Liver (tissue), 9 donors: ENCODE results near the gene ANKRD50. TPM values are rescaled to one million over a fixed set of nuclear protein-coding genes. Genes with fewer than 3 reads are reported as not detected.

Experiments used
- DNase-seq: peaks from one replicate; pipeline ENCODE4 v3.0.0-alpha.2; 2017; ENCODE audit warnings: low spot score
- H3K27ac ChIP-seq, 2 donors: one replicate each; pipeline ENCODE4 v1.7.0; 2013; ENCODE audit warnings: inconsistent platforms in 2 of 2, low read length in 2 of 2, control low read depth in 1 of 2, low read depth in 1 of 2, mild to moderate bottlenecking in 1 of 2
- H3K27me3 ChIP-seq, 4 donors: one replicate each; pipeline versions ENCODE4 v1.6.1 to v1.7.0; 2013; ENCODE audit warnings: low read length in 3 of 4, inconsistent platforms in 1 of 4, mild to moderate bottlenecking in 1 of 4, moderate library complexity in 1 of 4; ENCODE audit not compliant: control insufficient read depth in 4 of 4, insufficient read depth in 4 of 4
- H3K36me3 ChIP-seq, 4 donors: one replicate each; pipeline versions ENCODE4 v1.6.1 to v1.7.0; 2013; ENCODE audit warnings: low read length in 3 of 4, mild to moderate bottlenecking in 3 of 4, low read depth in 1 of 4, moderate library complexity in 1 of 4; ENCODE audit not compliant: control insufficient read depth in 4 of 4, insufficient read depth in 3 of 4
- H3K4me1 ChIP-seq, 4 donors: one replicate each; pipeline versions ENCODE4 v1.6.1 to v1.7.0; 2013; ENCODE audit warnings: low read length in 3 of 4, mild to moderate bottlenecking in 3 of 4, moderate library complexity in 1 of 4; ENCODE audit not compliant: control insufficient read depth in 4 of 4, insufficient read depth in 4 of 4
- H3K4me3 ChIP-seq, 3 donors: one replicate each; pipeline versions ENCODE4 v1.6.1 to v1.7.0; 2013; ENCODE audit warnings: low read length in 3 of 3, control low read depth in 1 of 3, low read depth in 1 of 3, mild to moderate bottlenecking in 1 of 3
- H3K9ac ChIP-seq, 2 donors: one replicate each; pipeline ENCODE4 v1.7.0; 2013; ENCODE audit warnings: low read length in 2 of 2, mild to moderate bottlenecking in 2 of 2, moderate library complexity in 2 of 2, control low read depth in 1 of 2, low read depth in 1 of 2
- H3K9me3 ChIP-seq, 4 donors: one replicate each; pipeline versions ENCODE4 v1.6.1 to v1.7.0; 2013; ENCODE audit warnings: low read length in 3 of 4; ENCODE audit not compliant: control insufficient read depth in 4 of 4
- ATF3 ChIP-seq: IDR thresholded peaks from 2 replicates; pipeline ENCODE4 v1.6.1; 2016; ENCODE audit warnings: antibody characterized with exemption
- EGR1 ChIP-seq, 2 donors: IDR thresholded peaks; 2 replicates each; pipeline ENCODE4 v1.6.1; 2016 to 2018; ENCODE audit warnings: antibody characterized with exemption in 2 of 2, low read depth in 2 of 2
- FOXA1 ChIP-seq: IDR thresholded peaks from 2 replicates; pipeline ENCODE4 v1.6.1; 2016; ENCODE audit warnings: antibody characterized with exemption
- FOXA2 ChIP-seq: IDR thresholded peaks from 2 replicates; pipeline ENCODE4 v1.6.1; 2016; ENCODE audit warnings: antibody characterized with exemption
- GABPA ChIP-seq, 2 donors: IDR thresholded peaks in 1 of 2; conservative IDR thresholded peaks in 1 of 2; 2 replicates each; pipeline ENCODE4 v1.6.1; 2016; ENCODE audit warnings: antibody characterized with exemption in 2 of 2, mild to moderate bottlenecking in 1 of 2, moderate library complexity in 1 of 2
- HNF4A ChIP-seq, 2 donors: conservative IDR thresholded peaks; 2 replicates each; pipeline ENCODE4 v1.6.1; 2016; ENCODE audit warnings: antibody characterized with exemption in 2 of 2, mild to moderate bottlenecking in 2 of 2
- HNF4G ChIP-seq: IDR thresholded peaks from 2 replicates; pipeline ENCODE4 v1.6.1; 2016; ENCODE audit warnings: antibody characterized with exemption
- JUND ChIP-seq, 2 donors: IDR thresholded peaks; 2 replicates each; pipeline ENCODE4 v1.6.1; 2016; ENCODE audit warnings: antibody characterized with exemption in 2 of 2
- NR2F2 ChIP-seq: IDR thresholded peaks from 2 replicates; pipeline ENCODE4 v1.6.1; 2016; ENCODE audit warnings: antibody characterized with exemption
- RAD21 ChIP-seq, 2 donors: IDR thresholded peaks; 2 replicates each; pipeline ENCODE4 v1.6.1; 2016; ENCODE audit warnings: antibody characterized with exemption in 2 of 2, mild to moderate bottlenecking in 2 of 2
- REST ChIP-seq: IDR thresholded peaks from 2 replicates; pipeline ENCODE4 v1.6.1; 2016; ENCODE audit warnings: antibody characterized with exemption, mild to moderate bottlenecking
- RXRA ChIP-seq, 2 donors: IDR thresholded peaks; 2 replicates each; pipeline ENCODE4 v1.6.1; 2017 to 2018; ENCODE audit warnings: antibody characterized with exemption in 2 of 2, mild to moderate bottlenecking in 1 of 2
- SP1 ChIP-seq: IDR thresholded peaks from 2 replicates; pipeline ENCODE4 v1.6.1; 2018; ENCODE audit warnings: antibody characterized with exemption, mild to moderate bottlenecking
- TAF1 ChIP-seq: conservative IDR thresholded peaks from 2 replicates; pipeline ENCODE4 v1.6.1; 2016; ENCODE audit warnings: antibody characterized with exemption, mild to moderate bottlenecking
- YY1 ChIP-seq: IDR thresholded peaks from 2 replicates; pipeline ENCODE4 v1.6.1; 2016; ENCODE audit warnings: antibody characterized with exemption, mild to moderate bottlenecking
- ZBTB33 ChIP-seq: IDR thresholded peaks from 2 replicates; pipeline ENCODE4 v1.6.1; 2016; ENCODE audit warnings: antibody characterized with exemption
- WGBS: extraction: QIAGEN DNeasy Blood & Tissue Kit; methylation state at CpG from one replicate; pipeline ENCODE4 v1.1.7; 2013; 5-methylcytosine and 5-hydroxymethylcytosine counted together
- polyA plus RNA-seq, 2 donors: library from polyadenylated mRNA; stranded (reverse) in 1 of 2; unstranded in 1 of 2; fragments of 200-250 nt in 1 of 2; fragments of >200 nt in 1 of 2; fragmentation: Nextera tagmentation in 1 of 2; extraction: Ambion mirVana in 1 of 2; gene quantifications; one replicate each; pipeline versions ENCODE4 v1.2.1 to v1.2.3, GENCODE V29; 2013 to 2015
- total RNA-seq, 2 donors: library from RNA; depleted of rRNA; stranded (reverse); fragments of >200 nt; gene quantifications; one replicate each; pipeline ENCODE4 v1.2.3, GENCODE V29; 2014
- donor health status: healthy.
- donor health status: healthy.
- donor health status: healthy.
- donor health status: healthy.
- donor health status: healthy.

Gene ANKRD50
- total and polyA plus RNA-seq, 4 donors: 2.4 to 16.7 (median 6.0) TPM

GRCh38 chr4:124743711-124744110, 31.2 kb upstream of the ANKRD50 start:
- no peak for DNase-seq
- WGBS: 97% methylated on average over 5 of the region's 5 CpGs
- H3K4me1 ChIP-seq: no peaks in the 10 kb centered on the region
- H3K9ac ChIP-seq: no peak overlapping the region
- H3K27ac ChIP-seq: no peak overlapping the region
- no peaks in the 10 kb centered on the region for H3K36me3 ChIP-seq
- TF ChIP-seq EGR1 (IDR thresholded peaks at IDR 0.05; ENCODE audit: low read depth in 2 of 2) (no peak), RXRA (IDR thresholded peaks at IDR 0.05) (no peak), ATF3 (no peak), ZBTB33 (no peak), YY1 (no peak), HNF4G (no peak), SP1 (no peak), HNF4A (conservative IDR thresholded peaks at IDR 0.05) (no peak)
- no peaks in the 10 kb centered on the region for H3K27me3 ChIP-seq
- H3K4me3 ChIP-seq: no peak overlapping the region
- no peaks in the 10 kb centered on the region for H3K9me3 ChIP-seq

GRCh38 chr4:124740501-124740900, 28.0 kb upstream of the ANKRD50 start:
- Histone ChIP-seq H3K27ac (no peak overlapping the region), H3K9me3 (no peaks in the 10 kb centered on the region), H3K36me3 (no peaks in the 10 kb centered on the region), H3K9ac (no peak overlapping the region), H3K27me3 (no peaks in the 10 kb centered on the region), H3K4me1 (peaks cover 0 to 13% (median 6%) of the 10 kb centered on the region in 4 donors), H3K4me3 (no peak overlapping the region)
- WGBS: 95% methylated on average over 1 of the region's 1 CpG
- TF ChIP-seq NR2F2 (no peak), EGR1 (IDR thresholded peaks at IDR 0.05; ENCODE audit: low read depth in 2 of 2) (no peak), FOXA1 (no peak), GABPA (IDR thresholded peaks at IDR 0.05 in 1 of 2, conservative IDR thresholded peaks at IDR 0.05 in 1 of 2) (no peak), SP1 (no peak), HNF4A (conservative IDR thresholded peaks at IDR 0.05) (no peak), REST (no peak), RXRA (IDR thresholded peaks at IDR 0.05) (no peak), YY1 (no peak), TAF1 (no peak), JUND (IDR thresholded peaks at IDR 0.05) (no peak), RAD21 (IDR thresholded peaks at IDR 0.05) (no peak), FOXA2 (no peak), ZBTB33 (no peak), HNF4G (no peak), ATF3 (no peak)
- no peak for DNase-seq
